Epithelial cell of prostate (primary cell): Measurements from ENCODE around the gene REP15.
"Not testable (repeated sequence)": the region's sequence is repeated elsewhere in the genome, so short reads cannot be mapped to it uniquely, and the experiment has no call there.

Experiments
- DNase-seq: peaks from one replicate; pipeline ENCODE4 v3.0.0-alpha.2; 2011; ENCODE audit warnings: low read depth, low spot score
- H3K27ac ChIP-seq: fragments of 450-650 bp; 2 replicates; pipeline ENCODE4 v1.5.1; 2017; ENCODE audit warnings: mild to moderate bottlenecking

REP15 gene, protein sequence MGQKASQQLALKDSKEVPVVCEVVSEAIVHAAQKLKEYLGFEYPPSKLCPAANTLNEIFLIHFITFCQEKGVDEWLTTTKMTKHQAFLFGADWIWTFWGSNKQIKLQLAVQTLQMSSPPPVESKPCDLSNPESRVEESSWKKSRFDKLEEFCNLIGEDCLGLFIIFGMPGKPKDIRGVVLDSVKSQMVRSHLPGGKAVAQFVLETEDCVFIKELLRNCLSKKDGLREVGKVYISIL

DNA sequence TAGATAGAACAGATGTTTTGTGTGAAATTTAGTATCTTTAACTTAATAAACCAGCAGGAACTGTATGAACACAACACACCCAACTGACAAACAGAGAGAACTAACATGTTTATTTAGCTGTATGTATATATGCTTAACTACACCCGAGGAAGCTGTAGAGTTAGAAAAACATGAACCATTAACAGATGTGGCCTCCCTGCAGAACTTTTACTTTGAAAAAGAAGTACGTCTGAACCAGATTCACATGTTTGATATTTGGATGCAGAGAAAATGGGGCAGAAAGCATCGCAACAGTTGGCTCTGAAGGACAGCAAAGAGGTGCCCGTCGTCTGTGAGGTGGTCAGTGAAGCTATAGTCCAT is at the start of gene REP15:
Gene REP15, plus strand, starts transcription at position 155 of the 360 bp plus-strand sequence. Its CDS starts 116 bp downstream, at position 271.
- no peak for DNase-seq
- no peak within 1 kb of the TSS for H3K27ac ChIP-seq

DNA sequence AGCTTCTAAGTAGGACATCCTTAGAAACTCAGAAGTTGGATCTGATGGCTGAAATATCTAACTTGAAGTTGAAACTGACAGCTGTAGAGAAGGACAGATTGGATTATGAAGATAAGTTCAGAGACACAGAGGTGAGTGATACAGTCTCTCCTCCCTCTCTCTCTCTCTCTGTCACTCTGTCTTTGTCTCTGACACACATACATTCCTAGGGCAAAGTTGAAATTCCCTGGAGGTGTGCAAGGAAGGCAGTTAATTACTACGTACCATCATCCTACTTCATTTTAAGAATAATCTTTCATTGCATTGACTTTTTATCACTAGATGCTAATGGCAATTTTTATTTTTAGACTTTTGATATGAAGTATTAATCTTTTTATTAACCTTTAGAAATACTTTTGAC is 46.2 kb upstream of the REP15 start:
- DNase-seq = no peak
- no peak overlapping the region for H3K27ac ChIP-seq

DNA sequence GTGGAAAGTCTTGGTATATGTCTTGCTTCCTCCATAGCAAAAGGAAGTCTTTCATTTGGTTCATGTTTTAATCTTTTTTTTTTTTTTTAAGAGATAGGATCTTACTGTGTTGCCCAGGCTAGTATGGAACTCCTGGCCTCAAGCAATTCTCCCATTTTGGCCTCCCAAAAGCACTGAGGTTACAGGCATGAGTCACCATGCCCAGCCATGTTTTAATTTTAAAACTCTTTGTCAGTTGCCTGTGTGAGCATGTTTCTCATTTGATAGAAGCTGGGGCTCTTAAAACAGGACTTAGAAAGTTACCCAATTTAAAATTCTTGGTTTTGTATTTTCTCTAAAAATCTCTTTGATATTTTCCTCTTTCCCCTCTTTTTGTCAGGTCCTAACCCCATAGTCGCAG is 45.0 kb upstream of the REP15 start:
- DNase-seq = no peak
- peak overlapping the region; percentile 39 for H3K27ac ChIP-seq

DNA sequence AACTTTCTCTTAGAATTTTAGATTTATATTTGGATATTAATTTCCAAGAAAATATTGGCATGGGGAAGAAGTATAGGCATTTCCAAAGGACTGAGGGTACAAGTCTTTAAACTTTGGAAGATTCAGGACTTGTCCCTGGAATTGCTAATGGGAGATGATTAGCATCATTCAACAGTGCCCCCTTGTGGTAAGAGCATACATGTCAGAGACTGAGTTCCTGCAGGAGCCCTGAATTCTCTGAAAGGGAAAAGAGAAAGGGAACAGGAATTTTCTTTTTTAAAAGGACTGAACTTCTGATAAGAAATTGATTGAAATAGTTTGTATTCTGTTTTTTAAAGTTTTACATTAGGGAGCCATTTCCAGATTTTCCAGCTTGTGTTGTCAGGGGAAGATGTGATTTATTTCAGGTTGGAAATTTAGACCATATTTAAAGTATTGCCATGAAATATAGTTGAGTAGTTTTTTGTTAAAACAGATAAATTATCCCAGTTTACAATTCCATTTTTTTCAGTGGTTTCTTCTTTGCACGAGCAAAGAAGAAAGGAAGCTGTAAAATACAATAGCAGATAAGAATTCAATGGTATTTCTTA is 44.0 kb upstream of the REP15 start:
- peak overlapping the region; percentile 39 for H3K27ac ChIP-seq
- no peak for DNase-seq

DNA sequence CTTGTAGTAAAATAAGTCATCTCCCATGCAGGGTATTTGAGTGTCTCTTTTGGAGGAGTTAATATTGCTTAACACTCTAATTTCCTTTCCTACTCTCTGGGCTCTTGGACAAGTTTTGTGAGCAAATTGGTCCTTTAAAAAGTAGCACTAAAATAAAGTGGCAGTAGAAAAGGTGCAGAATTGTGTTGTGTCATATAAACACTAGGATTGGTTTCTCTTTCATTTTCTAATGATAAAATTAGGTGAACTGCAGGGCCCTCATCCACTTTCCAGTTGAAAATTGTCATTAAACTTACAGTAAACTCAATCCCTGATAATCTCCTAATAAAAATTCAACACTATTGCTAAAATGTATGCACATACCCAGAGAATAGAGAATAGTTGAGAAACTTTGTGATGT is 42.6 kb upstream of the REP15 start:
- DNase-seq = no peak
- H3K27ac ChIP-seq = no peak overlapping the region

DNA sequence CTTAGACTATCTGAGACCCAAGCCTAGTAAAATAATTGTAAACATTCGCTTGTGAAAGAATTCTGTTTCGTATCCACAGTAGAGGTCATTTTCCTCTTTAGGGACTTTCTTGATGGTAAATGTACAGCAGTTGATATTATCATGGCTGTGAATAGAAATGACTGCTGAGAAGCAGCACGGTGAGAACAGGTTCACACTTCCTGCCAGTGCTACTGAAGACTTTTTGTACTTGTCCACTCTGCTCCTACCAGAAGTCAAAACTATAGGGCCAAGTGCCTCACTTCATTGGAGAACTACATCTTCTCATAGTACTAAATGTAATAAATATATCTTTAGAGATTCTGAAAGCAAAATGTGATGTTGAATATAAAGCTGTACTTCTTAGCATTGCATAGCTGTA is 40.8 kb upstream of the REP15 start:
- H3K27ac ChIP-seq, DNase-seq: not testable (repeated sequence)

DNA sequence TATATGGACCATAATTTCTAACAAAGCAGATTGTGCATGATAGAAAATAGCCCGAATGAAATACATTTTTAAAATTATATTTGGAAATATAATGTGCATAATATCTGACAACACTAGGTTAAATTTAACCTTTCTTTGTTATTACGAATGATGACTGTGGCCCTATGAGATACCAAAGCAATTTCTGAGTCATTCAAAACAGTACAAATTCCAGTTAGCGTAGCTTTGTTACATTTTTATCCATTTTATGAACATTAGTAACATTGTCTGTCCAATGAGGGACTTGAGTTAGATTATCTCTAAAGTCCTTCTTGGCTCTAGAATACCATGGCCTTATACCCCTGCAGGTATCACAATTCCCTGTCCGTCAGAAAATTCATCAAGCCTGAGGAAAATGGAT is 39.0 kb upstream of the REP15 start:
- no peak for DNase-seq
- H3K27ac ChIP-seq = no peak overlapping the region

DNA sequence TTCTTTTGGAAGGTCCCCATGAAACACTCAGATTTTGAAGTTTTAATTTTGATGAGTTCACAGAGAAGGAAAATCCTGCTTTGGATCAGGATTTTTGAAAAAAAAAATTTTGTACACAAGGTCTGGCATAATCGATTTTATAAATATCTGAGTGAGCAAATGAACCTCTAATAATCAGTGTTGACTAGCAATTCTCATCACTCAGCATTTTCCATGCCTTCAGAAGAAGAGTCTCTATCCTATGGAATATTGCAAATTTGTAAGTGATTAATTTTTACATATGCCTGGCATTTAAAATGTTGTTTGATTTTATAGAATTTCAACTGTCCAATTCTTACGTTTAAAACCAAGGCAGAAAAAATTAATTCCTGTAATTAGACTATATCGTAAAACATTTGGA is 30.5 kb upstream of the REP15 start:
- no peak overlapping the region for H3K27ac ChIP-seq
- DNase-seq = no peak

DNA sequence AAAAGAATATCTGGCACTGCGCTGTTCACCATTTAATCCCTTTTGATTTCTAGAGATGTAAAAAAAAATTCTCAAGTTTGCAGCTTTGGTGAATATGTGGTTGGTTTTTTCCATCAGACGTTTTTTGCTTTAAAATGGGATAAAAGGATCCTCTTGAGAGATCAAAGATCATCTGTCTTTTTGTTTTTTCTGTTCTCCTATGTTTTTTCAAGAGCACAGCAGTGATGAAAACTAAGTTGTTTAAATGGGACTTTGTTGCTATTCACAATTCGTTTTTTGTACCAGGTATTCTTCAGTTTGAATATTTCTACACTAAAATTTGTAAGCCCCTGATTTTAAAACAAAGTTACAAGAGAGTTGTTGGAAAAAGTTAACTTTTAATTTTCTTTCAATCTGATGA is 29.7 kb upstream of the REP15 start:
- no peak for DNase-seq
- no peak overlapping the region for H3K27ac ChIP-seq

DNA sequence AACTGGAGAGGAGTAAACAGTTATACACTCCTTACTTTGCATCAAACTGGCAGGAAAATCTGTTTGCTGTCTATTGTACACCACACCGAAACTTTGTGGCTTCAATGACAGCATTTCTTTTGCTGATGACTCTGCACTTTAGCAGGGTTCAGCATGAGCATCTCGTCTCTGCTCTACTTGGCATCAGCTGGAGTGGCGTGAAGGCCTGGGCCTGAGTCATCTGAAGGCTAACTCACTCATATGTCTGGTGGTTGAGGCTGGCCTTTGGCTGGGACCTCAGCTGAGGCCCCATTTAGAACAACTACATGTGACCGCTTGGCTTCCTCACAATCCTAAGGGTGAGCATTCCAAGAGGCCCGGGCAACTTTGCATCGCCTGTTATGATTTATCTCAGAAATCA is 28.7 kb upstream of the REP15 start:
- DNase-seq = no peak
- H3K27ac ChIP-seq = no peak overlapping the region

DNA sequence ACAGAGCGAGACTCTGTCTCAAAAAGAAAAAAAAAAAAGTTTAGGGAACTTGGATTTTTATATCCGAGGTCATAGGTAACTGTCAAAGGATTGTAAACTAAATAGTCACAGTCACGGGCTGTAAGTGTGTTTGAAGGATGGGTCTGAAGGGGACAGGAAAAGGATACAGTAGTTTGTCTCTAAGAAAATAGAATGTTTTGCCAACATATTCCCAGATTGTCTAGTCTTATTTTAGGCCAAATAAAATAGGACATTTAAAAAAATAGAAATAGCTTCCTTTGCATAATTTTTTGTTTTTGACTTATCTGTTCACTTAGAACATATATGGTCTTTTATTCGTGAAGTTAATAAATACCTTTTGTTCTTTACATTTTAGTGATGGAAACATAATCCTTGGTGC is 24.2 kb upstream of the REP15 start:
- DNase-seq = no peak
- no peak overlapping the region for H3K27ac ChIP-seq

DNA sequence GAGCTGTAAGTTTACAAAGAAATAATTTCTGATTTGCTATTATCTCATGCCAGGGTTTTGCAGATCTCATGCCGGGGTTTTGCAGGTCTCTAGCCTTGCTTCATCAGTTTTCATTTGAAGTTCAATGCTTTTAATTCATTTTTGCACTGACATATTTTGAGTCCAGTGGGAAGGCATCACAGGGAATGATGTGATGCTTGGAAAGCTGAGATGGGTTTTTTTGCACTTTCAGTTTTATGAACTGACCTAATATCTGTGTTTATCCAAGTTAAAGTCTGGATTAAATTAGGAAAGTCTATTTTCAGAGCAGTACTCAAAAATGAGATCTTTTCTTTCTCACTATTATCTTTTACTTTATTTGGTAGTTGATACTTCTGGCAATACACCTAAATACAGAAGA is 23.6 kb upstream of the REP15 start:
- no peak overlapping the region for H3K27ac ChIP-seq
- DNase-seq = no peak

DNA sequence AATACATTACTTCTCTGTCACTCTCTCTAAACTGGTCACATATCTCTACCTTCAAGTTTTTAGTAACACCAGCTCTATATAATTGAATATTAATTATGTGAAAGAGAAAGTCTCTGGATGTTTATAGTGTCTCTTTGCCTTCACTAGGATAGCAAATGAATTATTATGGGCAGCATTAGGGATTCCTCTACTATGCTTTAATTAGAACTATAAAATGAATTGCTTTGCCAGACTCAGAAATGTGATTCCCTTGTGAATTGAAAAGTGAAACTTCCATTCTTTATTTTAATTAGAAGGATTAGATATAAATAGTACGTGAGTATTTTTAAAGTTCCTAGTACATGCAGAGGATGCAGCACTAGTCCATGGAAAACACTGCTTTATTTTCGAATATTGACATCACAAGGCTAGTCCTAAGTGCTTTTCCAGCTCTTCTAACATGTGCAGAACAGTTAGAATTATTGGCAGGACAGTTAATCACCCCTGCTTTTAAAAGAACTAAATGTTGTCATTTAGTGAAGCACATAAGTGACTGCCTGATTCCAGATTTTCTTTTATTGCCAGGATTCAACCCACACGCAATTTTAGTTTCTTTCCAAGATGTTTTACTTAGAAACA is 23.0 kb upstream of the REP15 start:
- DNase-seq = no peak
- no peak overlapping the region for H3K27ac ChIP-seq

DNA sequence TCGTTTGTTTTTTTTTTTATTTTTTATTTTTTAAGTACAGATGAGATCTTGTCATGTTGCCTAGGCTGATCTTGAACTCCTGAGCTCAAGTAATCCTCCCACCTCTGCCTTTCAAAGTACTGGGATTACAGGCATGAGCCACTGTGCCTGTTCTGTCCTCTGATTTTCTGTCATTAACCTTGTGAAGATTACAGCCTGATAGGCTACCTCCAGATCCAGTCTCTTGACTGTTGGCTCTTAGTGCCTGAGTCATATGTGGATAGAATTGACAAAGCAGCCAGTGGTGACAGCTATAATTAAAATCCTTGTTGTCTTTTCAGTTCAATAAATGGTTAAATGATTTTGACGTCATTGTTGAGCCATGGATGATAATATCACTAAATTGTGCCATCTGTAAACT is 21.3 kb upstream of the REP15 start:
- no peak overlapping the region for H3K27ac ChIP-seq

DNA sequence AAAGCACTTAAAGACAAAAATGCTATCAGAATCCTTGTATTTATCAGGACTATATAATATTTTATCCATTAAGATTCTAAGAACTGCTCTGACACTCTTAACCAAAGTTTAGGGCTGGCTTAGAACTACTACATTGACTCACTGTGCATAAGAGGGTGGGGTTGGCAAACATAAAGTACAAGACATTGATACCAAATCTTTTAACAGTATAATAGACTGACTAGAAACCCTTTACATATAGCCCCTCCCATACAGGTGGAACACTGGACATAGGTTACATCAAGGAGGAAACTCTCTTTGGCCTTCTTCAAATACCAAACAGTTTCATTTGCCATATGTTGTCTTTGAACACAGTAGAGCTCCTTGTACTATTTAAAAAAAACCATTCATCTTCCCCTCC is 15.6 kb upstream of the REP15 start:
- no peak overlapping the region for H3K27ac ChIP-seq
- DNase-seq = no peak

More for the DNA sequence above, 21.3 kb upstream of the REP15 start:
- no peak for DNase-seq

DNA sequence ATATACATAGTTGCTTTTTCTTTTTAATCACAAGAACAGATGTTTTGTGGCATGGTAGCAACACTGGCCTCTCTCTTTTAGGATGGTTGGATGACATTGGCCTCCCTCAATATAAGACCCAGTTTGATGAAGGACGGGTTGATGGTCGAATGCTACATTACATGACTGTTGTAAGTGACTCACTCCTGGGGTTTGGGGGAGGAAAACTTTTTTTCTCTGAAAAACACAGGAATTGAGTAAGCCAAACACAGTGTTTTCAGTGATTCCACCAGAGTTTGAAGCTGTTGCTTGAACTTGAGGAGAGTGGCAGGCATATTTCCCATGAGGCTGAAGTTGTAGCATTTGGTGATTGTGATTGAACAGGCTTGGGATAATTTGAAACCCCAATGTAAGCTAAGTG is 13.7 kb upstream of the REP15 start:
- DNase-seq = no peak

DNA sequence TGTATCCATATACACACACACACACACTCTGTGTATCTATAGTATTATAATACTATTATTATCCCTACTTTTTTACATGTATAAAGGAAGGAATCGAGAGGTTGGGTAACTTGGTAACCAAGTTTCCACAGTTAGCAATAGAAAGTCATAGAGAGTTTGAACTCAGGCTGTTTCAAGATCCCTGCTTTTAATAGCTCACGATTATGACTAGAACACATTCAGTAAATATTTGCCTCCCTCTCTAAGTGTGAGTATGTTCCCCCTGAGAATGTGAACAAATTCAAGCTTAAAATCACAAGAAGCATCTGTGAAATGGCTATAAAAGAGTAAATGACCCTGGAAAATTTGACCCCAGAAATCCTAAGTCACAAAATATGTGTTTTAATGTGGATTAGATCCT is 11.0 kb upstream of the REP15 start:
- no peak for DNase-seq
- no peak overlapping the region for H3K27ac ChIP-seq

More for the DNA sequence above, 13.7 kb upstream of the REP15 start:
- H3K27ac ChIP-seq = no peak overlapping the region

DNA sequence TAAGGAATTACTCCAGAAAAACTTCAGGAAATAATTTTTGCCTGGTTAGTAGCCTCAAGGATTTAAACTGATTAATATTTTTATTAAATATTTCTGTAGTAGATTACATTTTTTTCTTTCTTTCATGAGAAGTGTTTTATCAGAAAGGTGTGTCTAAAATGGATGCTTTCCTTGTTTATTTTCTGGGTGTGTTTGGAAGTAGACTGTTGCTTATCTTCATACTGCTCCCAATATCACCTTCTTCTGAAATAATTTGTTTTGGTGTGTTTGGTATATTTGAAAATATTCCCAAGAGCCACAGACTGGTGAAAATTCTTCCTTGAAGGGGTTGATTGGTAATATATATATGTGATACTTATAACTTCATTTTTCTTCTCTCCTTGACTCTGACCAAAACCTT is 10.1 kb upstream of the REP15 start:
- DNase-seq = no peak
- no peak overlapping the region for H3K27ac ChIP-seq

DNA sequence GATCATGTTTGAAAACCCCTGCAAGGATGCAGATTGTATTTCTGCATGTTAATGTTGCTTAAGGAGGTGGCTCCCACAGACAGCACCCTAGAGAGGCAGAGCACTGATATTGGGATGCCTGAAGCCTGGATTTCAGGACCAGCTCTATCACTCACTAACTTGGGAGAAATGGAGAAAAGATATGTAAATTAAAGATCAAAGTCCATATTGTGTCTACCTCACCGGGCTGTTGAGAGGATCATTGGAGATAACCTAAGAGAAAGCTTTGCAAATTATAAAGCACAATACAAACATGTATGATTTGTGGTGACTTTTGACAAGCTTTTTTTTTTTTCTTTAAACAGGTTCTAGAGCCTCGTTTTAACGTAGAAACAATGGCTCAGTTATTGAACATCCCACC is 7.6 kb upstream of the REP15 start:
- DNase-seq = no peak

DNA sequence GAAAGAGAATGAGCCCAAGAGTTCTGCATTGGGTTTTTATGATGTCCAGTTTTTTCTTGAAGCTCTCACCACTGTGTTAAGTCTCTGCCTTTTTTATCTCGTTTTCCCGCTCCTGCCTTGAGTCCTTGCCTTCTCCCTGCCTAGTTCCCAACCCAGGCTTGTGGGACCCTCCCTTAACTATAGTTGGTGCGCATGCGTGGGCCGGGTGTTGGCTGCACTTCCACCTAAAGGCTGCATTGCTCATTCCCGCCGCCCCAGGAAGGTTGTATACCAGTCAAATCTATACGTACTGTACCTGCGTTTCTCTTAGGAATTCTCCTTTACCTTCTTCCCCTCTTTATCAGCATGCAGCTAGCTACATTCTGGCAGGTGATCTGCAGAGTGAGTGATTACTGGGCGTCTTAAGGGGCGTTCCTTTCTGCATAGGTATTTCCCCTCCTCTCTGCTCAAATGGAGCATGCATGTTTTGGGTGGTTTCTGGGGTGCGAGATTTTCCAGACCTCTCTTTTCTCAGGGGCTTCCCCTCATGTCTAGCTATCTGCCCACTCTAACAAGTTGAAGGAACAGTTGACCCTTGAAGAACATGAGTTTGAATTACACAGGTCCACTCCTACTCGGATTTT is 6.6 kb upstream of the REP15 start:
- no peak for DNase-seq
- H3K27ac ChIP-seq = no peak overlapping the region

More for the DNA sequence above, 7.6 kb upstream of the REP15 start:
- no peak overlapping the region for H3K27ac ChIP-seq

DNA sequence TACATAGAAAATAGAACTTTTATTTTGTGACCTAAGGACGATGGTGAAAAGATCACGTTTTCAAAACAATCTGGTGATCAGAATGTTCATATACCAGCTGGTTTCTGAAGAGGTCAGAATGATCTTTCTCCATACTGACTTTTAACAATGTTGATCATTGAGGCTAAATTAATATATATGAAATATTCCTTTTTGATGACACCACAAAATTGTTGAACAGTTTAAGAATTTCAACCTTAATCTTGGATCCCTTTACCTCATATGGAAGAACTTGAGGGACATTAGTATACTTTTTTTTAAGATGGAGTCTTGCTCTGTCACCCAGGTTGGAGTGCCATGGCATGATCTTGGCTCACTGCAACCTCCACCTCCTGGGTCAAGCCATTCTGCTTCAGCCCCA is 2.8 kb upstream of the REP15 start:
- DNase-seq = no peak
- no peak overlapping the region for H3K27ac ChIP-seq
